Keratinocyte (primary cell): ENCODE data around the gene ATP13A5.

Source experiments
- EZH2 ChIP-seq: IDR thresholded peaks from one replicate; pipeline ENCODE4 v1.6.1; 2012; ENCODE audit warnings: inconsistent platforms, mild to moderate bottlenecking, low read length, moderate library complexity
- TF ChIP-seq, protein P1 (sequence below), 3 experiments: IDR thresholded peaks in 1 of 3; conservative IDR thresholded peaks in 1 of 3; optimal IDR thresholded peaks in 1 of 3; 2 replicates in 2 of 3; 3 replicates in 1 of 3; pipeline versions ENCODE3 to v1.5.1; 2011; ENCODE audit warnings: low read length in 3 of 3, mild to moderate bottlenecking in 3 of 3, moderate library complexity in 2 of 3, control low read depth in 1 of 3, inconsistent platforms in 1 of 3; ENCODE audit not compliant: insufficient read depth in 2 of 3; ENCODE audit errors: extremely low read depth in 1 of 3

GRCh38 chr3:193271101-193271840 is 107.3 kb downstream of the ATP13A5 start:
- TF ChIP-seq, protein P1, sequence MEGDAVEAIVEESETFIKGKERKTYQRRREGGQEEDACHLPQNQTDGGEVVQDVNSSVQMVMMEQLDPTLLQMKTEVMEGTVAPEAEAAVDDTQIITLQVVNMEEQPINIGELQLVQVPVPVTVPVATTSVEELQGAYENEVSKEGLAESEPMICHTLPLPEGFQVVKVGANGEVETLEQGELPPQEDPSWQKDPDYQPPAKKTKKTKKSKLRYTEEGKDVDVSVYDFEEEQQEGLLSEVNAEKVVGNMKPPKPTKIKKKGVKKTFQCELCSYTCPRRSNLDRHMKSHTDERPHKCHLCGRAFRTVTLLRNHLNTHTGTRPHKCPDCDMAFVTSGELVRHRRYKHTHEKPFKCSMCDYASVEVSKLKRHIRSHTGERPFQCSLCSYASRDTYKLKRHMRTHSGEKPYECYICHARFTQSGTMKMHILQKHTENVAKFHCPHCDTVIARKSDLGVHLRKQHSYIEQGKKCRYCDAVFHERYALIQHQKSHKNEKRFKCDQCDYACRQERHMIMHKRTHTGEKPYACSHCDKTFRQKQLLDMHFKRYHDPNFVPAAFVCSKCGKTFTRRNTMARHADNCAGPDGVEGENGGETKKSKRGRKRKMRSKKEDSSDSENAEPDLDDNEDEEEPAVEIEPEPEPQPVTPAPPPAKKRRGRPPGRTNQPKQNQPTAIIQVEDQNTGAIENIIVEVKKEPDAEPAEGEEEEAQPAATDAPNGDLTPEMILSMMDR (optimal IDR thresholded peaks at IDR 0.05 in 1 of 3, IDR thresholded peaks at IDR 0.05 in 1 of 3, conservative IDR thresholded peaks at IDR 0.05 in 1 of 3; ENCODE audit: extremely low read depth in 1 of 3, insufficient read depth in 2 of 3, low read length in 3 of 3) = no peak
- TF ChIP-seq EZH2 = no peak
